Stimulated activated CD8-positive, alpha-beta memory T cell treated with anti-CD3 and anti-CD28 coated beads, Interleukin-15, amount 100 ng/mL, for 24 hours (primary cell): ENCODE results near the gene HDLBP.

ENCODE experiments used
- DNase-seq: peaks from one replicate; pipeline ENCODE4 v3.0.0-alpha.2; 2020; ENCODE audit warnings: low read depth

HDLBP gene

GRCh38 chr2:241254904-241255351, 60.5 kb downstream of the HDLBP start:
- DNase-seq, result no peak

- DNase-seq, result no peak
These were observed 62.5 kb downstream of the HDLBP start for GRCh38 chr2:241252778-241253475.

GRCh38 chr2:241249654-241250053, 65.8 kb downstream of the HDLBP start:
- DNase-seq, result no peak

GRCh38 chr2:241248897-241249296, 66.6 kb downstream of the HDLBP start:
- DNase-seq, result no peak

GRCh38 chr2:241248289-241248688, 67.2 kb downstream of the HDLBP start:
- DNase-seq, result no peak

GRCh38 chr2:241244368-241244767, 71.1 kb downstream of the HDLBP start:
- no peak for DNase-seq

GRCh38 chr2:241242306-241242705, 73.2 kb downstream of the HDLBP start:
- no peak for DNase-seq

- no peak for DNase-seq
These were observed 73.8 kb downstream of the HDLBP start for GRCh38 chr2:241241669-241242068.

GRCh38 chr2:241240320-241241004, 75.0 kb downstream of the HDLBP start:
- no peak for DNase-seq

GRCh38 chr2:241239552-241240202, 75.8 kb downstream of the HDLBP start:
- no peak for DNase-seq

- no peak for DNase-seq
These were observed 76.7 kb downstream of the HDLBP start for GRCh38 chr2:241238693-241239198.

- no peak for DNase-seq
These were observed 77.5 kb downstream of the HDLBP start for GRCh38 chr2:241237949-241238371.

- no peak for DNase-seq
These were observed 78.4 kb downstream of the HDLBP start for GRCh38 chr2:241237047-241237446.

- no peak for DNase-seq
These were observed 79.4 kb downstream of the HDLBP start for GRCh38 chr2:241235859-241236593.

- DNase-seq, result no peak
These were observed 80.3 kb downstream of the HDLBP start for GRCh38 chr2:241234962-241235740.

GRCh38 chr2:241234066-241234790, 81.2 kb downstream of the HDLBP start:
- no peak for DNase-seq

GRCh38 chr2:241232736-241233575, 82.5 kb downstream of the HDLBP start:
- DNase-seq, result no peak

- DNase-seq, result no peak
These were observed 85.0 kb downstream of the HDLBP start for GRCh38 chr2:241230435-241230834.

- no peak for DNase-seq
These were observed 85.7 kb downstream of the HDLBP start for GRCh38 chr2:241229563-241230401.
